KOPT-K1 (cell line): ENCODE measurements around the gene GANC.
"Not testable (repeated sequence)": the region's sequence is repeated elsewhere in the genome, so short reads cannot be mapped to it uniquely, and the experiment has no call there.

ENCODE experiments used
- H3K27ac ChIP-seq: fragments of 200-600 bp; sonication (generic); 2 replicates; pipeline ENCODE4 v1.5.1; 2016; ENCODE audit warnings: antibody characterized with exemption, mild to moderate bottlenecking, low read depth, low read length; ENCODE audit not compliant: poor library complexity, severe bottlenecking
- H3K36me3 ChIP-seq: fragments of 200-600 bp; sonication (generic); 2 replicates; pipeline ENCODE4 v1.5.1; 2017; ENCODE audit warnings: antibody characterized with exemption, mild to moderate bottlenecking, low read length, moderate library complexity; ENCODE audit not compliant: insufficient read depth
- H3K9me3 ChIP-seq: fragments of 200-600 bp; sonication (generic); 2 replicates; pipeline ENCODE4 v1.5.1; 2017; ENCODE audit warnings: antibody characterized with exemption, low read length, mild to moderate bottlenecking; ENCODE audit not compliant: insufficient read depth, poor library complexity, severe bottlenecking

GANC gene

DNA sequence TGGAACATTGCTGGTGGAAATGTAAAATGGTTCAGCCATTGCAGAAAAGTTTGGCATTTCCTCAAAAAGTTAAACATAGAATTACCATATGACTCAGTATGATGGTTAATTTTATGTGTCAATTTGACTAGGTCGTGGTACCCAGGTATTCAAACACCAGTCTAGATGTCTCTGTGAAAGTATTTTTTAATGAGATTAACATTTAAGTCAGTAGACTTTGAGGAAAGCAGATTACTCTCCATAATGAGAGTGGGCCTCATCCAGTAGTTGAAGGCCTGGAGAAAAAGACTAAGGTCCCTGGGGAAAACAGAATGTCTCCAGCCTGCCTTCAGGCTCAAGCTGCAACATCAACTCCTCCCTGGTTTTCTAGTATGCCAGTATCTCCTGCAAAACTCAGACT lies 42.5 kb downstream of the GANC start:
- Histone ChIP-seq H3K27ac (no peak overlapping the region), H3K9me3 (no peaks in the 10 kb centered on the region), H3K36me3 (no peaks in the 10 kb centered on the region)

DNA sequence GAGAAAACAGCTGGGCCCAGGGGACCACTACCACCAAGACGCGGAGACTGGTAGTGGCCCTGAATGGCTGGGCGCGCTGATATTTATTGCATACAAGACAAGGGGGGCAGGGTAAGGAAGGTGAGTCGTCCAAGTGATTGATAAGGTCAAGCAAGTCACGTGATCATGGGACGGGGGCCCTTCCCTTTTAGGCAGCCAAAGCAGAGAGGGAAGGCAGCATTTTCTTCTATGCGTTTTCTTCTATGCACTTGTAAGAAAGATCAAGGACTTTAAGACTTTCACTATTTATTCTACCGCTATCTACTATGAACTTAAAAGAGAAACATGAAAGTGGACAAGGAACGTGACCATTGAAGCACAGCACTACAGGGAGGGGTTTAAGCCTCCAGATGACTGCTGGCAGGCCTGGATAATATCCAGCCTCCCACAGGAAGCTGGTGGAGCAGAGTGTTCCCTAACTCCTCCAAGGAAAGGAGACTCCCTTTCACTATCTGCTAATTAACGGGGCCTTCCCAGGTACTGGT lies 43.3 kb downstream of the GANC start:
- H3K9me3 ChIP-seq, H3K27ac ChIP-seq, H3K36me3 ChIP-seq: not testable (repeated sequence)

DNA sequence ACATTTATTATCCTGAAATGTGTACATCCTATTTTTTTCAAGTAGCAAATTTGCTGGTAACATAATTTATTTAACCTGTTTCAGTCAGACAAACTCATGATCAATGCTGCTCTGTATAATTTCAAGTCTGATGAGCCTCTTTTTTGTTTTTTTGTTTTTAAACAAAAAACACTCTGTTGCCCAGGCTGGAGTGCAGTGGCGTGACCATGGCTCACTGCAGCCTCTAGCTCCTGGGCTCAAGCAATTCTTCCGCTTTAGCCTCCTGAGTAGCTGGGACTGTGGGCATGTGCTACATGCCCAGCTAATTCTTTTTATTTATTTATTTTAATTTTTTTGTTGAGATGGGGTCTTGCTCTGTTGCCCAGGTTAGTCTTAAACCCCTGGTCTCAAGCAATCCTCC lies 46.2 kb downstream of the GANC start:
- Histone ChIP-seq H3K9me3 (no peaks in the 10 kb centered on the region), H3K27ac (no peak overlapping the region), H3K36me3 (no peaks in the 10 kb centered on the region)

DNA sequence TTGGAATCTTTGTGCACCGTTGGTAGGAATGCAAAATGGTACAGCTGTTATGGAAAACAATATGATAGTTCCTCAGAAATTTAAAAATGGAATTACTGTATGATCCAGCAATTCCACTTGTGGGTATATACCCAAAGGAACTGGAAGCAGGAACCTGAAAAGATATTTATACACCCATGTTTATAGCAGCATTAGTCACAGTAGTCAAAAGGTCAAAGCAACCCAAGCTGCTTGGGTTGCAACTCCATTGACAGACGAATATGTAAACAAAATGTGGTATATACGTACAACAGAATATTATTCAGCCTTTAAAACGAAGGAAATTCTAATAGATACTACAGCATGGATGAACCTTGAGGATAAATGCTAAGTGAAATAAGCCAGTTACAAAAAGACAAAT lies 51.3 kb downstream of the GANC start:
- H3K36me3 ChIP-seq = no peaks in the 10 kb centered on the region
- H3K27ac ChIP-seq = no peak overlapping the region
- no peaks in the 10 kb centered on the region for H3K9me3 ChIP-seq

DNA sequence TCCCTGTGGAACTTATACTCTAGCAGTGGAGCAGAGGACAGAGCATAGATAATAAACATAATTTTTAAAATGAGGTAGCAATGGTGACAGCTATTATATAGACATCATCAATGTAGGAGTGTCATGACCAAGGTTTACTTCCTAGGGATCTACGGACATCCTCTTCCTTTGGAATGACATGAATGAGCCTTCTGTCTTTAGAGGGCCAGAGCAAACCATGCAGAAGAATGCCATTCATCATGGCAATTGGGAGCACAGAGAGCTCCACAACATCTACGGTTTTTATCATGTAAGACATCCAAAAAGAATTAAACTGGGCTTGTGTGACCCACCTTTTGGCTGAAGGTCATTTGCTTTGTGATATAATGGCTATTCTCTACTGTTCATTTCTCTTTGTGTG lies 56.2 kb downstream of the GANC start:
- Histone ChIP-seq H3K36me3 (no peaks in the 10 kb centered on the region), H3K9me3 (no peaks in the 10 kb centered on the region), H3K27ac (no peak overlapping the region)

DNA sequence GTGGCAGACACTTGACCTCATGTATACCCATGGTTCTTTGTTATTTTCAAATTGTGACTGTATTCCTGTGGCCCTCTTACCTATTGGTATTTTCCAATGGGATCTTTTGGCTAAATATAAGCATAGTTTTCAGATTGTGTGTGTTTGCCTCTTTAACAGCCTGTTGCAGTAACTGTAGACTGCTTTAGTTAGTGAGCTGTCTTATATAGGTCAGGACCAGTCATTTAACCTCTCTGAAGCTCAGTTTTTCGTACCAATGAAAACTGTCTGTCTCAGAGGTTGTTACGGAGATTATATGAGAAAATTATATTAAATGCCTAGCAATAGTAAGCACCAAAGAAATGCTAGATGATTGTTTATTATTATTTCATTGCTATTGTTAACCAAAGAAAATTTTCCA lies 57.0 kb downstream of the GANC start:
- Histone ChIP-seq H3K9me3 (peaks cover 5% of the 10 kb centered on the region), H3K27ac (no peak overlapping the region), H3K36me3 (no peaks in the 10 kb centered on the region)

DNA sequence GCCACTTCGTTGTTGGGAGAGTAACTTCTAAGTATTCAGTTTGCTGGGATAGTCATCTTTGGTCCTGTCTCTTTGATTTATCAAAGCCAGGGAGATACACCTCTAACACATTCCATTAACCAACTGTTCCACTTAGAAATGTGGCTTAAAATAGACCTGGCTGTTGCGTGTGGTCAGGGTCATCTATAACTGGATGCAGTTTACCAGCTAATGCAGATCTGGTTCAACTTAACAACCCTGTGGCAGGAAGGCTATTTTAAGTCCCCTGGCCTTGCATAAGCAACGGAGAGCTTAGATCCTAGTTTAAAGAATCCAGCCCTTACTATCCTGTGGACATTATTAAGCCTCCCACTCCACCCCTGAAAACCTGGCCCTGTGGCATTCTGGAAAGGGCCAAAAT lies 58.2 kb downstream of the GANC start:
- peaks cover 12% of the 10 kb centered on the region for H3K9me3 ChIP-seq
- no peak overlapping the region for H3K27ac ChIP-seq
- H3K36me3 ChIP-seq = no peaks in the 10 kb centered on the region

DNA sequence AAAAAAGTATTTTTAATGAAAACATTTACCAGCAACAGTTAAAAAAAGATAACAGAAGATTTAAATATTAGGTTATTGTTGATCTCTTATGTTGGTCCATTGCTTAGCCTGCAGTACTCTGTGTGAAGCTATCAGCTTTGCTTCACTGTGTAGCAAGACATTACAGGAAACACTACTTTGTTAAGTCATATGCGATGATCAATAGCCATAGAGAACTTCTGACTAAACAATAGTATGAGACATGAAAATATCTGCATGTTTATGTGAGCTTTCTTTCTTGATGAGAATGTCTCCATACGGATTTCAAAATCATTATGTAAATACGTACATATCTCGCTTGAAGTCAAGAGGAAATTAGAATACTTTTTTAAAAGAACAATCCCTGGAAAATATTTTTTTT lies 59.3 kb downstream of the GANC start:
- Histone ChIP-seq H3K9me3 (peaks cover 12% of the 10 kb centered on the region), H3K27ac (no peak overlapping the region), H3K36me3 (no peaks in the 10 kb centered on the region)

DNA sequence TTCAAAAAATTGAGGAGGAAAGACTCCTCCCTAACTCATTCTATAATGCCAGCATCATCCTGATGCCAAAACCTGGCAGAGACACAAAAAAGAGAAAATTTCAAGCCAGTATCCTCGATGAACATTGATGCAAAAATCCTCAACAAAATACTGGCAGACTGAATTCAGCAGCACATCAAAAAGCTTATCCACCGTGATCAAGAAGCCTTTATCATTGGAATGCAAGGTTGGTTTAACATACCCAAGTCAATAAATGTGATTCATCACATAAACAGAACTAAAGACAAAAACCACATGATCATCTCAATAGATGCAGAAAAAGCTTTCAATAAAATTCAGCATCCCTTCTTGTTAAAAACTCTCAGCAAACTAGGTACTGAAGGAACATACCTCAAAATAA lies 62.1 kb downstream of the GANC start:
- Histone ChIP-seq H3K27ac (no peak overlapping the region), H3K36me3 (no peaks in the 10 kb centered on the region), H3K9me3 (peaks cover 12% of the 10 kb centered on the region)

DNA sequence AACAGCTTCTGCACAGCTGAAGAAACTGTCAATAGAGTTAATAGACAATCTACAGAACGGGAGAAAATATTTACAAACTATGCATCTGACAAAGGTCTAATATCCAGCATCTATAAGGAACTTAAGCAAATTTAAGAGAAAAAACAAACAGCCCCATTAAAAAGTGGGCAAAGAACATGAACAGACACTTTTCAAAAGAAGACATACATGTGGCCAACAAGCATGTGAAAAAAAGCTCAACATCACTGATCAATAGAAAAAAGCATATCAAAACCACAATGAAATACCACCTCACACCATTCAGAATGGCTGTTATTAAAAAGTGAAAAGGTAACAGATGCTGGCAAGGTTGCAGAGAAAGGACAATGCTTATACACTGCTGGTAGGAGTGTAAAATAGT lies 63.6 kb downstream of the GANC start:
- peaks cover 12% of the 10 kb centered on the region for H3K9me3 ChIP-seq
- H3K27ac ChIP-seq, H3K36me3 ChIP-seq: not testable (repeated sequence)

DNA sequence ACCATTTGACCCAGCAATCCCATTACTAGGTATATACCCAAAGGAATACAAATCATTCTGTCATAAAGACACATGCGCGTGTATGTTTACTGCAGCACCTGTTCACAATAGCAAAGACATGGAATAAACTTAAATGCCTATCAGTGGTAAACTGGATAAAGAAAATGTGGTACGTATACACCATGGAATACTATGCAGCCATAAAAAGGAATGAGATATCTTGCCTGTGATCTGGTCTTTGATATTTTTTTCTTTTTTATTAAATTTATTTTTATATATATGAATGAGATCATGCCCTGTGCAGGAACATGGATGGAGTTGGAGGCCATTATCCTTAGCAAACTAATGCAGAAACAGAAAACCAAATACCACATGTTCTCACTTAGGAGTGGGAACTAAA lies 64.1 kb downstream of the GANC start:
- H3K27ac ChIP-seq, H3K36me3 ChIP-seq: not testable (repeated sequence)
- peaks cover 12% of the 10 kb centered on the region for H3K9me3 ChIP-seq

DNA sequence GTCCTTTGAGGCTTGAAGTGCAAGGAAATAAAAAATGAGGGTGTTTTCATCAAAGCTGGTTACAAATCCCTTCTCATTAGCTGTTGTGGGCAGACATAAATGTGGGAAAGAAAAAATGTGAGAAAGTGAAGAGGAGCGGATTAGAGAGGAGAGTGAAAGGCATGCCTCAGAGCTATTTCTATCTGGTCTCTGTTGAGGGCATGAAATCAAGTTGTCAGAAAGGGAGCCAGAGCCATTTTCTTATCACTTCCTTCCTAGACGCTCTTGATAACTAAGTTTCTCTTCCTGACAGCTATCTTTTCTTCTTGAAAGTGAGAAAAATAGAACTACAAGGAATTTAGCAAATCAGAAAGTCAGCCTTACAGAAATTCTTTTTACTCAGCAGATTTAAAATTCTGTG lies 65.5 kb downstream of the GANC start:
- no peaks in the 10 kb centered on the region for H3K36me3 ChIP-seq
- H3K9me3 ChIP-seq = peaks cover 12% of the 10 kb centered on the region
- H3K27ac ChIP-seq = no peak overlapping the region

DNA sequence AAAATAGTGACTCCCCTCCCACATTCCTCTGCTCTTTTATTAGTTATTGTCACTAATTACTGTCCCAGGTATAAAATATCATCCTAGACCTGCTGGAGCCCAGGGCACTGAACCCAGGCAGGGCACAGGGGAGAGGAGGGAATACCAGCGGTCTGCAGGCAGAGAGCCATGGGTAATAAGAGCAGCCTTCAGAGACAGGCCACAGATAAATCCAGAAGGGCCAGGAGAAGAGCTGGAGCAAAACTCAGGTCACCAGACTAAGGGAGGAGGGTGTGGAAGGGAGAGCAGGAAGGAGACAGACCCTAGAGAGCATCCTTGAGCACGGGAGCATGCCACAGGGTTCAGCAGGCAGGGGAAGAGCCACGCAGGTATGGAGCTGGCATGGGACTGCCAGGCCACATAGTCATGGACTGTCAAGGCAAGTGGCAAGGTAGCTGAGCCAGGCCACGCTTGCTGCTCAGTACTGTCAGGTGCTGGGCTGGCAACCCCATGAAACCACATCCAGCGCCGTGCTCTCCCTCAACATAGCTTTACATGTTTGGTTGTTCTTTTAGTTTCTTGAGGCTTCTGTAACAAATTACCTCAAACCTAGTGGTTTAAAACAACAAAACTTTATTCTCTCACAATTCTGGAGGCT lies 70.7 kb downstream of the GANC start:
- no peaks in the 10 kb centered on the region for H3K9me3 ChIP-seq
- no peak overlapping the region for H3K27ac ChIP-seq
- H3K36me3 ChIP-seq = no peaks in the 10 kb centered on the region

DNA sequence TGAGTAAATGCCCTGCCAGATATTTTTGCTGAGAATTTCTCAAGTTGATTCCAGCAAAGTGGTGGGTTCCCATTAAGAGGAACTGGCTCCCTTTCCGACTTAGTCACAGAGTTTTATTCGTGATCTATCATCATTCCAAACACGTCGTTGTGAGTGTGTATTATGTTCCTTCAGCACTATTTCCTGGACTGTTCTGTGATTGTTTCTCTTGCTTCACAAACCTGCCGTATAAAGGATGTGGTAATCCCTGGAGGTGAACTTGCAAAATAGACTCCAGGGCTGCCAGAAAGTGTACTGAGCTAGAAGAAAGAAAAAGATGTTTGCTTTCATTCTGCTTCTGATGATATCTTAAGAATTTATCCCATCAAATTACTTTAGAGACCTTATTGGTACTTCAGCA lies 71.8 kb downstream of the GANC start:
- Histone ChIP-seq H3K27ac (no peak overlapping the region), H3K9me3 (no peaks in the 10 kb centered on the region), H3K36me3 (no peaks in the 10 kb centered on the region)

DNA sequence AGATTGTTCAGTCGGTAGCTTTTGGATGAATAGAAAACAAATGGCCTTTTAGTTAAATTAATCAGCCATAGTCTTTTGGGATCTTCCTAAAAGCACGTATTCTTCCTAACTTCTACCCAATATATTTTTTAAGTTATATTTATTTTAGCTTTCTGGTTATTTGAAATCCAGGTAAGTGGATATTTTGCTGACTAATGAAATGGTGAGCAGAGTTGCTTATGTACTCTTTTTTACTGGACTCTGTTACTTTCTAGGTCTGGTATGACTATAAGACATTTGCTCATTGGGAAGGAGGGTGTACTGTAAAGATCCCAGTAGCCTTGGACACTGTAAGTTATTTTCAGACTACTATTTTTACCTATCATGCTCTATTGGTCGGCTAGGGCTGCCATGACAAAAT lies 72.5 kb downstream of the GANC start:
- H3K27ac ChIP-seq = no peak overlapping the region

DNA sequence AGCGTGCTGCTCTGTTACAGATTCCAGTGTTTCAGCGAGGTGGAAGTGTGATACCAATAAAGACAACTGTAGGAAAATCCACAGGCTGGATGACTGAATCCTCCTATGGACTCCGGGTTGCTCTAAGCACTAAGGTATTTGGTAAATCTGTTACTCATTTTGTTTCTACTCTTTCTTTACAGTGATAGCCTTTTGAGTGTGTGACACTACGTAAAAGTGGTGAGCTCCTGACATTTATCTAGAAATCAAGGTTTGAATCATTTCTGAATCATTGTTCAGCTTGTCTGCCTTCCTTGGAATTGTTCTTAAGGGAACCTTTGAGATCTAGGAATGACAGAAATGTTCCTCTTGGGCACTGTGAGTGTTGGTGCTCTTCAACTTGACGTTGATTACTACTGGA lies 75.1 kb downstream of the GANC start:
- no peaks in the 10 kb centered on the region for H3K9me3 ChIP-seq
- no peaks in the 10 kb centered on the region for H3K36me3 ChIP-seq
- H3K27ac ChIP-seq = no peak overlapping the region

More for the DNA sequence above, 72.5 kb downstream of the GANC start:
- Histone ChIP-seq H3K36me3 (no peaks in the 10 kb centered on the region), H3K9me3 (no peaks in the 10 kb centered on the region)
